Cardiac muscle cell (in vitro differentiated cells and primary cell): ENCODE results near the gene CHCHD6. TPM values are rescaled to one million over a fixed set of nuclear protein-coding genes. Genes with fewer than 3 reads are reported as not detected.

Experiments used
- DNase-seq, 2 donors: peaks; one replicate each; pipeline versions ENCODE4 v3.0.0 to v3.0.0-alpha.2; 2010 to 2017; ENCODE audit warnings: low read depth in 1 of 2, low spot score in 1 of 2
- H3K27ac ChIP-seq: fragments of 200-600 bp; sonication (generic); 2 replicates; pipeline ENCODE4 v1.5.1; 2016
- H3K27me3 ChIP-seq: fragments of 200-600 bp; sonication (generic); 2 replicates; pipeline ENCODE4 v1.6.0; 2016; ENCODE audit warnings: control low read depth
- H3K36me3 ChIP-seq: fragments of 200-600 bp; sonication (generic); 2 replicates; pipeline ENCODE4 v1.5.1; 2016; ENCODE audit warnings: control low read depth
- H3K4me1 ChIP-seq: fragments of 200-600 bp; sonication (generic); 2 replicates; pipeline ENCODE4 v1.8.1; 2017; ENCODE audit warnings: low read depth, mild to moderate bottlenecking, mixed run types
- H3K4me3 ChIP-seq: fragments of 200-600 bp; sonication (generic); 2 replicates; pipeline ENCODE4 v1.5.1; 2016; ENCODE audit warnings: mild to moderate bottlenecking
- H3K9me3 ChIP-seq: fragments of 200-600 bp; sonication (generic); 2 replicates; pipeline ENCODE4 v1.5.1; 2017; ENCODE audit warnings: low read depth, mild to moderate bottlenecking, control low read depth
- CTCF ChIP-seq: IDR thresholded peaks from 2 replicates; pipeline ENCODE4 v1.5.1; 2012; ENCODE audit warnings: low read depth, mild to moderate bottlenecking, low read length
- polyA plus RNA-seq: library from polyadenylated mRNA; unstranded; fragments of >200 nt; fragmentation: Nextera tagmentation; extraction: Ambion mirVana; gene quantifications from 2 replicates; pipeline ENCODE4 v1.2.1, GENCODE V29; 2016
- total RNA-seq: library from RNA; depleted of rRNA; stranded (reverse); fragments of >200 nt; gene quantifications from 2 replicates; pipeline ENCODE4 v1.2.3, GENCODE V29; 2016

The CHCHD6 gene
- total and polyA plus RNA-seq, 2 experiments from 2014 or later: 76.0 to 102 TPM

GRCh38 chr3:126974756-126975155, 270.7 kb downstream of the CHCHD6 start:
- no peaks in the 10 kb centered on the region for H3K27me3 ChIP-seq
- H3K4me3 ChIP-seq: no peak overlapping the region
- no peaks in the 10 kb centered on the region for H3K36me3 ChIP-seq
- no peak for DNase-seq
- H3K4me1 ChIP-seq: no peaks in the 10 kb centered on the region
- no peaks in the 10 kb centered on the region for H3K9me3 ChIP-seq
- H3K27ac ChIP-seq: no peak overlapping the region
- no peak for TF ChIP-seq CTCF

- Histone ChIP-seq H3K4me3 (no peak overlapping the region), H3K27me3 (peaks cover 4% of the 10 kb centered on the region), H3K4me1 (no peaks in the 10 kb centered on the region), H3K36me3 (no peaks in the 10 kb centered on the region), H3K9me3 (no peaks in the 10 kb centered on the region), H3K27ac (no peak overlapping the region)
- no peak for DNase-seq
- no peak for TF ChIP-seq CTCF
These were observed 272.9 kb downstream of the CHCHD6 start for GRCh38 chr3:126976906-126977305.

GRCh38 chr3:126977821-126978220, 273.8 kb downstream of the CHCHD6 start:
- Histone ChIP-seq H3K27ac (no peak overlapping the region), H3K9me3 (no peaks in the 10 kb centered on the region), H3K4me3 (no peak overlapping the region), H3K27me3 (peaks cover 11% of the 10 kb centered on the region), H3K36me3 (no peaks in the 10 kb centered on the region), H3K4me1 (no peaks in the 10 kb centered on the region)
- no peak for TF ChIP-seq CTCF
- no peak for DNase-seq

- Histone ChIP-seq H3K27ac (no peak overlapping the region), H3K9me3 (no peaks in the 10 kb centered on the region), H3K4me1 (no peaks in the 10 kb centered on the region), H3K4me3 (no peak overlapping the region), H3K27me3 (peaks cover 11% of the 10 kb centered on the region), H3K36me3 (no peaks in the 10 kb centered on the region)
- no peak for TF ChIP-seq CTCF
- DNase-seq: no peak
These were observed 274.3 kb downstream of the CHCHD6 start for GRCh38 chr3:126978291-126978690.

GRCh38 chr3:126979046-126979628, 275.1 kb downstream of the CHCHD6 start:
- Histone ChIP-seq H3K4me1 (no peaks in the 10 kb centered on the region), H3K27me3 (peaks cover 11% of the 10 kb centered on the region), H3K36me3 (no peaks in the 10 kb centered on the region), H3K9me3 (no peaks in the 10 kb centered on the region), H3K27ac (no peak overlapping the region), H3K4me3 (no peak overlapping the region)
- no peak for DNase-seq
- no peak for TF ChIP-seq CTCF
